Uterine smooth muscle cell (primary cell): ENCODE data around the gene DSTN. TPM values are rescaled to one million over a fixed set of nuclear protein-coding genes. Genes with fewer than 3 reads are reported as not detected.

Experiments
- total RNA-seq: library from RNA; depleted of rRNA; stranded (reverse); fragments of >200 nt; gene quantifications from 2 replicates; pipeline ENCODE4 v1.2.3, GENCODE V29; 2014

The DSTN gene
- 306 and 314 TPM in 2 replicates for total RNA-seq

DNA sequence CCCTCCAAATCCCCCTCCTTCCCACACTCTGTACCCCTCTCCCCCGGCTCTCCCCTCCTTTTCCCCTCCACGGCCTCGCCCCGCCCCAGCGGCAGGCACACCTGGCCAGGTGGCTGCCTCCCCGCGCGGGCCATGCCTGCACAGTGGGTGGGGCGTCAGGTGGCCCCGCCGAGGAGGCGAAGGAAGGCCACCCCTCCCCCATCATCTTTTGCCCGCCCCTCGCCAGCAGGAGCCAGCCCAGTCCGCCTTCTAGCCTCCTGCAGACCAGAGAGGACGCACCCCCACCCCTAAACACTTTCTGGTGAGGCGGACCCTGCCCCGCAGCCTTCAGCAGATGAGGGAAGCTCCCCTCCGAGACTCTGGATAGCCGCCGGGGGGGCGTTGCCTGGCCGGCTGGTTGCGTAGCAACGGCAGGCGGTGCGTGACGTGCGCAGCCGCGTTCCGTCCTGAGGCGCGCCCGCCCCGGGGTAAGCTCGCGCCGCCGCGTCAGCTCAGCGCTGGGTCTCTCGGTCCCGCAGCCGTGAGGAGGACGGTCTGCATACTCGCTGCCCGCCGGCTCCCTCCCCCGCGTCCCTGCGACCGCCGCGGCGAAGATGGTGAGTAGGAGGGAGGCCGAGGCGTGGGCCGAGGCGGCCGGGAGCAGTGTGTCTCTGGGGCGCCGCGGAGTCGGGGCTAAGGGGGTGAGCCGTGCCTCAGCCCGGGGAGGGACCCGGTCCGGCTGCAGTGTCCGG lies at the start of gene DSTN:
TSS of gene DSTN (plus strand) at position 460 of the 731 bp plus-strand sequence. CDS start at position 594, 134 bp downstream.

DNA sequence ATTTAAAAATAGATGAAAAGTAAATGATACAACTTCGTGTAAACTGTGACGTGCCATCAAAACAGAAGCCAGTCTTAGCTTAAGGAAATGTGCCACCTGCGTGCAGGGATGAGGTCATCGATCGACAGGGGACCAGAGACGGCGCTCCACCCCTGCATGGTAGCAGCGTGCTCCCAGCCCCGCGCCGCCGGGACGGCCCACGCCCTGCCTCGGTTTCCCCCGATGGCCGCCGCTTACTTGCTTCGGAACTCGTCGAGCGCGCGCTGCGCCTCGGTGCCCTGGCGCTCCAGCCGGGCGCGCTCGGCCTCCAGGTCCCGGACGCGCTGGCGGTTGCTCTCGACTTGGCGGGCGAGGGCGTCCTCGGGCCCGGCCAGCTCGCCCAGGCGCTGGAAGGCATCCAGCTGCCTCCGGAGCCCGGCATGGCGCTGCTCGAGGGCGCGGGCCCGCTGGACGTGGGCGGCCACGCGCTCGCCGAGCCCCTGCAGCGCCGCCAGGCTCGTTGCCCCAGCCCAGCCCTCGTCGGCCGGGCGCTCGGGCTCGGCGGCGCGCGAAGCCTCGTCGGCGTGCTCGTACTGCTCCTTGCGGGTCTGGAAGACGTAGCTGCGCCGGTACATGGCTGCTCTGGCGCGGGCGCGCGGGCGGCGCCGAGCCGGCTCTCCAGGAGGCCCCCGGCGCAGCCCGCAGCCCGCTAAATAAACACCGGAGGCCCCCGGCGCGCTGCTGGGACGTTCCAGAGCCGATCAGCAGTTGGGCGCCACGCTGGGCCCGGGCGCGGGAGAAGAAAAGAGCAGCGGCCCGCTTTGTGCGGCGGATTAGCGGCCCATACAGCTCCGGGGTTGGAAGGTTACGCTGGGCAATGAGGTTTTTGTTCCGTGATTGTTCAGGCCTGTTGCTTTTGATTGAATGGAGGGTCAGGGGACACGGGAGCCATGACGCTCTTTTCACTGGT lies 38.9 kb upstream of the DSTN start, which contains the start of gene BFSP1:
TSS of gene BFSP1 (minus strand) at position 664 of the 949 bp plus-strand sequence. CDS start at position 614, 50 bp downstream.

Other genes with a start within 250 kb of the DSTN start
- gene BFSP1, start 38.7 kb upstream of the DSTN start, total RNA-seq = 1.5 and 3.1 TPM in 2 replicates
- gene RRBP1, start 112.2 kb downstream of the DSTN start, total RNA-seq = 226 and 303 TPM in 2 replicates
- gene BANF2, start 129.9 kb downstream of the DSTN start, total RNA-seq = not detected in 2 replicates